ENCODE results near the gene HEATR9.

DNA sequence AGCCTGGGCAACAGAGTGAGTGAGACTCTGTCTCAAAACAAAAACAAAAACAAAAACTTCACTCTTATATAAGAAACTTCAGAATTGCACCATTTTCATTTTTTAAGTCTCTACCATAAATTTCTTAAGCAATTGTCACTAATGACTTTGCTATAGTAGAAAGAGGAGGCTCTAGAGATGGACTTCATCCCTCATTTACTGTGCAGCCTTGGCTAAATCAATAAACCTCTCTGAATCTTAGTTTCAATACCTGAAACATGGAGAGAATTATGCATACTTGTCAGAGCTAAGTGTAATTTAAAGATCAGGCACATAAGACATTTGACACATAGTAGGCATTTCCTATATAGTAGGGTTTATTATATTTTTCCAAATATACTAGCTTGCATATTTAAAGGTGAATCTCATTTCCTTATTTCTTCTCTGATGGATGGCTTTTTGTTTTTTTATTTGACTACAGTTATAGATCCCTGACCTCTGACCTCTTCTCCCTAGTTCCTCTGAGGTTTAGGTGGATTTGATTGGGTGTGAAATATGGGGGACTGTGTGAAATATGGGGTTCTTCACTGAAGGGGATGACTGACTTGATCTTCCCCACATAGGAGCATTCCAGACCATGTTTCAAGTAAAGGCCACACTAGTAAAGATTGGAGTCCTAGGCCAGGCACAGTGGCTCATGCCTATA is 8.8 kb upstream of the HEATR9 start:
- TF ChIP-seq, protein P1, sequence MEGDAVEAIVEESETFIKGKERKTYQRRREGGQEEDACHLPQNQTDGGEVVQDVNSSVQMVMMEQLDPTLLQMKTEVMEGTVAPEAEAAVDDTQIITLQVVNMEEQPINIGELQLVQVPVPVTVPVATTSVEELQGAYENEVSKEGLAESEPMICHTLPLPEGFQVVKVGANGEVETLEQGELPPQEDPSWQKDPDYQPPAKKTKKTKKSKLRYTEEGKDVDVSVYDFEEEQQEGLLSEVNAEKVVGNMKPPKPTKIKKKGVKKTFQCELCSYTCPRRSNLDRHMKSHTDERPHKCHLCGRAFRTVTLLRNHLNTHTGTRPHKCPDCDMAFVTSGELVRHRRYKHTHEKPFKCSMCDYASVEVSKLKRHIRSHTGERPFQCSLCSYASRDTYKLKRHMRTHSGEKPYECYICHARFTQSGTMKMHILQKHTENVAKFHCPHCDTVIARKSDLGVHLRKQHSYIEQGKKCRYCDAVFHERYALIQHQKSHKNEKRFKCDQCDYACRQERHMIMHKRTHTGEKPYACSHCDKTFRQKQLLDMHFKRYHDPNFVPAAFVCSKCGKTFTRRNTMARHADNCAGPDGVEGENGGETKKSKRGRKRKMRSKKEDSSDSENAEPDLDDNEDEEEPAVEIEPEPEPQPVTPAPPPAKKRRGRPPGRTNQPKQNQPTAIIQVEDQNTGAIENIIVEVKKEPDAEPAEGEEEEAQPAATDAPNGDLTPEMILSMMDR (IDR thresholded peaks at IDR 0.05; ENCODE audit: borderline replicate concordance, extremely low read depth, low read length, poor library complexity, severe bottlenecking): no peak
- TF ChIP-seq EZH2 (IDR thresholded peaks at IDR 0.05; ENCODE audit: borderline replicate concordance, low read depth, low read length, severe bottlenecking): no peak

Data from DND-41 (cell line).